C4-2B (cell line): ENCODE measurements around the gene SEMA6A.

Source experiments
- ZFX ChIP-seq: fragments of 450-650 bp; IDR thresholded peaks from 2 replicates; pipeline ENCODE4 v1.6.1; 2017
- TF ChIP-seq, protein P1 (sequence below): fragments of 450-650 bp; conservative IDR thresholded peaks from 2 replicates; pipeline ENCODE4 v1.5.1; 2017; ENCODE audit warnings: mild to moderate bottlenecking

DNA sequence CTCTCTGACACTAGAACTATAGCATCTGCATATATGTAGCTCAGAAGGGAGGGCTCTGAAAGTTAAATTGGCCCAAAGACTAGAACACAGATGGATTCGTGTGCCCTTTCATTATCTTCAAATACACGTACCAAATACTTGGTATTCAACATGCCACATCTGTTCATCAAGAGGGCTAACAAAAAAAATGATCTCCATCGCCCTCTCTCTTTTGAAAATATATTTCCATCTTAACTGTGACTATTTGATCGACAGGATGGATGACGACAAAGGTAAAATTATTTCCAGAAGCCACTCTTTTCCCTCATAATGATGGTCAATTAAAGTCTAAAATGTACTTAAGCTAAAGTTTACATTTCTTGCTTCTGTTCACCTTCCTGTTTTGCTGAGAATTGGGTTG, 77.0 kb downstream of the SEMA6A start:
- TF ChIP-seq, protein P1, sequence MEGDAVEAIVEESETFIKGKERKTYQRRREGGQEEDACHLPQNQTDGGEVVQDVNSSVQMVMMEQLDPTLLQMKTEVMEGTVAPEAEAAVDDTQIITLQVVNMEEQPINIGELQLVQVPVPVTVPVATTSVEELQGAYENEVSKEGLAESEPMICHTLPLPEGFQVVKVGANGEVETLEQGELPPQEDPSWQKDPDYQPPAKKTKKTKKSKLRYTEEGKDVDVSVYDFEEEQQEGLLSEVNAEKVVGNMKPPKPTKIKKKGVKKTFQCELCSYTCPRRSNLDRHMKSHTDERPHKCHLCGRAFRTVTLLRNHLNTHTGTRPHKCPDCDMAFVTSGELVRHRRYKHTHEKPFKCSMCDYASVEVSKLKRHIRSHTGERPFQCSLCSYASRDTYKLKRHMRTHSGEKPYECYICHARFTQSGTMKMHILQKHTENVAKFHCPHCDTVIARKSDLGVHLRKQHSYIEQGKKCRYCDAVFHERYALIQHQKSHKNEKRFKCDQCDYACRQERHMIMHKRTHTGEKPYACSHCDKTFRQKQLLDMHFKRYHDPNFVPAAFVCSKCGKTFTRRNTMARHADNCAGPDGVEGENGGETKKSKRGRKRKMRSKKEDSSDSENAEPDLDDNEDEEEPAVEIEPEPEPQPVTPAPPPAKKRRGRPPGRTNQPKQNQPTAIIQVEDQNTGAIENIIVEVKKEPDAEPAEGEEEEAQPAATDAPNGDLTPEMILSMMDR, result peak; percentile 19
- TF ChIP-seq ZFX, result no peak
